Thymus (tissue), 11 donors: ENCODE measurements around the gene DNTT. TPM values are rescaled to one million over a fixed set of nuclear protein-coding genes. Genes with fewer than 3 reads are reported as not detected.

Experiments
- DNase-seq, 9 donors: peaks; one replicate each; pipeline ENCODE4 v3.0.0-alpha.2; 2013; ENCODE audit warnings: low spot score in 9 of 9, low read depth in 6 of 9, missing footprints in 1 of 9
- H3K27ac ChIP-seq, 2 donors: one replicate each; pipeline ENCODE4 v1.5.1; 2013; ENCODE audit warnings: control low read depth in 1 of 2, low read depth in 1 of 2, low read length in 1 of 2, mild to moderate bottlenecking in 1 of 2, moderate library complexity in 1 of 2
- H3K27me3 ChIP-seq, 2 donors: one replicate each; pipeline ENCODE4 v1.5.1; 2013; ENCODE audit warnings: low read length in 1 of 2; ENCODE audit not compliant: control insufficient read depth in 2 of 2, insufficient read depth in 1 of 2
- H3K36me3 ChIP-seq, 2 donors: one replicate each; pipeline ENCODE4 v1.5.1; 2013; ENCODE audit warnings: low read length in 1 of 2, mild to moderate bottlenecking in 1 of 2, moderate library complexity in 1 of 2; ENCODE audit not compliant: control insufficient read depth in 2 of 2, insufficient read depth in 2 of 2
- H3K4me1 ChIP-seq, 2 donors: one replicate each; pipeline ENCODE4 v1.5.1; 2013; ENCODE audit warnings: low read length in 2 of 2; ENCODE audit not compliant: control insufficient read depth in 2 of 2, insufficient read depth in 2 of 2
- H3K4me3 ChIP-seq, 2 donors: one replicate each; pipeline ENCODE4 v1.5.1; 2013; ENCODE audit warnings: low read length in 2 of 2, control low read depth in 1 of 2, mild to moderate bottlenecking in 1 of 2
- H3K9me3 ChIP-seq, 2 donors: one replicate each; pipeline ENCODE4 v1.5.1; 2013; ENCODE audit warnings: low read length in 1 of 2, mild to moderate bottlenecking in 1 of 2; ENCODE audit not compliant: control insufficient read depth in 2 of 2, insufficient read depth in 1 of 2
- WGBS: extraction: QIAGEN DNeasy Blood & Tissue Kit; methylation state at CpG from one replicate; pipeline ENCODE4 v1.1.7; 2013; 5-methylcytosine and 5-hydroxymethylcytosine counted together
- polyA plus RNA-seq: library from polyadenylated mRNA; stranded (reverse); fragments of 200-250 nt; gene quantifications from one replicate; pipeline ENCODE4 v1.2.3, GENCODE V29; 2013
- total RNA-seq: library from RNA; stranded (reverse); fragments of 120-200 nt; gene quantifications from one replicate; pipeline ENCODE4 v1.2.4, GENCODE V29; 2013
- donor health status: healthy.

DNTT gene
- total and polyA plus RNA-seq, 2 donors = 38.4 to 38.7 TPM

DNA sequence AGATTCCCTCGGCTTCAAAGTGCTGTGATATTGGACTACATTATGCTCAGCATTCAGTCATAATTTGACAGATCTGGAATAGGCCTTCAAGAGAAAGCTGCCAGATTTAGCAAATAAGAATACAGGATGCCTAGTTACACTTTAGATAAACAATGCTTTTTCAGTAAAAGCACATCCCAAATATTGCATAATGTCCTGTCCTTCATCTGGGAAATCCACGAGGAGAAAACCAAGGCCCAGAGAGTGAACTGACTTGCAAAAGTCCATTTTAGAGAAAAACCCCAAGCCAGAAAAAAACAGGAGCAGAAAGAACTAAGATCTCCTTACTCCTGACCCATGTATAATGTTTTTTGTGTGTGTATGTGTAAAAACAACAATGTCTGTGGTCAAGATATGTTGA is 20.9 kb upstream of the DNTT start:
- H3K9me3 ChIP-seq = no peaks in the 10 kb centered on the region
- H3K27ac ChIP-seq = no peak overlapping the region
- H3K4me1 ChIP-seq = peaks cover 10 to 15% of the 10 kb centered on the region in 2 donors
- no peaks in the 10 kb centered on the region for H3K27me3 ChIP-seq
- WGBS = 88% methylated on average over 2 of the region's 2 CpGs
- no peak for DNase-seq
- no peaks in the 10 kb centered on the region for H3K36me3 ChIP-seq
- H3K4me3 ChIP-seq = no peak overlapping the region

- WGBS = 76% methylated on average over 6 of the region's 6 CpGs
- Histone ChIP-seq H3K4me1 (peaks cover 10 to 15% of the 10 kb centered on the region in 2 donors), H3K4me3 (no peak overlapping the region), H3K9me3 (no peaks in the 10 kb centered on the region), H3K36me3 (no peaks in the 10 kb centered on the region), H3K27ac (no peak overlapping the region), H3K27me3 (no peaks in the 10 kb centered on the region)
- DNase-seq = no peak
These were observed 20.5 kb upstream of the DNTT start for GRCh38 chr10:96283756-96284155.

DNA sequence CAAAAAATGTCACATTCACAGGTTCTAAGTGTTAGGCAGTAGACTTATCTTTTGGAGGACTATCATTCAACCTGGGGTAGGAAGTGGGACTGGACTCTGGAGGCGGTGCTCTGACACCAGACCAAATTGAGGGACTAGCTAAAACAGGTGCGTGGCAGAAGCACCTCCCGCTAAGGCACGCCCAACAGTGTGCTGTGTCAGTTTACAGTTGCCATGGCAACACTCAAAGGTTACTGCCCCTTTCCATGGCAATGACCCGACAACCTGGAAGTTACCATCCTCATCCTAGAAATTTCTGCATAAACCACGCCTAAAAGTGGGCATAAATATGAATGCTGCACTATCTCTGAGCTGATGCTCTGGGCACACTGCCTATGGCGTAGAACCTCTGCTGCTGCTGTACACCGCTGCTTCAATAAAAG is 18.9 kb upstream of the DNTT start:
- Histone ChIP-seq H3K9me3 (no peaks in the 10 kb centered on the region), H3K27ac (no peak overlapping the region), H3K4me3 (no peak overlapping the region), H3K4me1 (peaks cover 11 to 19% of the 10 kb centered on the region in 2 donors), H3K27me3 (no peaks in the 10 kb centered on the region), H3K36me3 (no peaks in the 10 kb centered on the region)
- WGBS = 98% methylated on average over 8 of the region's 8 CpGs
- DNase-seq = no peak

DNA sequence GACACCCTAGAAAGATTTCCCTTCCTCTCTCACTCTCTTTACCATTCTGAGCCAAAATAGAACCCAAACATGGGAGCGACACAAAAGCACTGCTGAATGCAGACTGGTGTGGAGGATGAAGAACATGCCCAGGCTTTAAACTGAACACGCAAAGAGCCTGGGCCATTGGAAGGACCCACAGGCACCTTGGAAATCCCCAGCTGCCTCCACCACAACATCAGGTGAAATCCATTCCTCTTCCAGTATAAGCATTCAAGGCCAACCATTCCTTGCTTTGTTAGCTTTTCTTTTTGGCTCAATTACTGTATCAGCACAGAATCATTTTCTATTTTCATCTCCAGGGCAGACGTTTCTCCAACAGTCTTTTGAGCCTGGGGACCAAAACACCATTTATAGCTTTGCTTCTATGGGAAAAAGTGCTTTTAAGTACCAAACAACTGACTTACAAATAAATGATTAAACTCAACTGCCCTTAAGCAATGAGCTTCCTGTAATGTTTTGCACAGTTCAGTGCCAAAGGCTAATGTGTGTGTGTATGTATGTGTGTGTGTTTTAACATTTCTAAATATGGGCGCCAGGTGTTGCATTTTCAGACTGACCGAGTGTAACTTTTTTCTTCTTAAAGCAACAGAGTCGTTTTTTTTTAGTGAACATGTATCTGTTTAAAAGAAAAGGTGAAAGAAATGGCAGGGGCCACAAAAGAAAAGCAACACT is 16.7 kb upstream of the DNTT start:
- Histone ChIP-seq H3K4me1 (peaks cover 15 to 24% of the 10 kb centered on the region in 2 donors), H3K9me3 (no peaks in the 10 kb centered on the region), H3K27ac (peak overlapping the region; percentile 44 to 76), H3K27me3 (no peaks in the 10 kb centered on the region), H3K4me3 (no peak overlapping the region), H3K36me3 (no peaks in the 10 kb centered on the region)
- peak in 3 of 9 donors; percentile 35 to 73 (median 44) for DNase-seq
- 27% methylated on average over 6 of the region's 6 CpGs for WGBS

DNA sequence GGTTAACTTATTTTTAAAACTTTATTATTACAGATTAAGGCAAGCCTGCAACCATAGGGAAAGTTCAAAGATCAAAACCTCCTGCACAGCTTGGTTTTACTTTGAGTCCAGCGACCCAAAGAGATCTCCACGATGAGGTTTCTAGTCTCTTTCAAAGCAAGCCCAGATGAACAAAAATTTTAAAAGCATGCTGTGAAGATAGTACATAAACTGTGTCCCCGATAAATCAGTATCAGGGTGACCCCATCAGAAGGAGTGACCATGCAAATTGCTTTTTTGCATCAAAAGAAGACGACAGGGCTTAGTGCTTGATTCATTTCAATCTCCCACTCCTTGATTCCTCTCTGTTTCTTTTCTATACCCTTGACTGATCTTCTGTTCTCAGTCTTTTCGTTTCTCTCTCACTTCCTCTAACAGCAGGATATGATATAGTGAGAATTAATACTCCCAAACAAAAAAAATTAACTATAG is 16.0 kb upstream of the DNTT start:
- Histone ChIP-seq H3K36me3 (no peaks in the 10 kb centered on the region), H3K4me3 (peak overlapping the region in 1 of 2 donors; percentile 22), H3K27ac (peak overlapping the region; percentile 49 to 76), H3K9me3 (no peaks in the 10 kb centered on the region), H3K27me3 (no peaks in the 10 kb centered on the region), H3K4me1 (peaks cover 15 to 29% of the 10 kb centered on the region in 2 donors)
- WGBS = 21% methylated on average over 5 of the region's 5 CpGs
- DNase-seq = no peak

- Histone ChIP-seq H3K27ac (no peak overlapping the region), H3K9me3 (no peaks in the 10 kb centered on the region), H3K4me1 (peaks cover 25 to 39% of the 10 kb centered on the region in 2 donors), H3K27me3 (no peaks in the 10 kb centered on the region), H3K36me3 (no peaks in the 10 kb centered on the region), H3K4me3 (no peak overlapping the region)
- 94% methylated on average over 9 of the region's 9 CpGs for WGBS
- no peak for DNase-seq
These were observed 14.9 kb upstream of the DNTT start for GRCh38 chr10:96289218-96289910.

GRCh38 chr10:96290368-96291133 is 13.7 kb upstream of the DNTT start:
- 55% methylated on average over 4 of the region's 4 CpGs for WGBS
- Histone ChIP-seq H3K4me3 (no peak overlapping the region), H3K4me1 (peaks cover 34 to 49% of the 10 kb centered on the region in 2 donors), H3K27me3 (no peaks in the 10 kb centered on the region), H3K36me3 (no peaks in the 10 kb centered on the region), H3K9me3 (no peaks in the 10 kb centered on the region), H3K27ac (no peak overlapping the region)
- DNase-seq = no peak

DNA sequence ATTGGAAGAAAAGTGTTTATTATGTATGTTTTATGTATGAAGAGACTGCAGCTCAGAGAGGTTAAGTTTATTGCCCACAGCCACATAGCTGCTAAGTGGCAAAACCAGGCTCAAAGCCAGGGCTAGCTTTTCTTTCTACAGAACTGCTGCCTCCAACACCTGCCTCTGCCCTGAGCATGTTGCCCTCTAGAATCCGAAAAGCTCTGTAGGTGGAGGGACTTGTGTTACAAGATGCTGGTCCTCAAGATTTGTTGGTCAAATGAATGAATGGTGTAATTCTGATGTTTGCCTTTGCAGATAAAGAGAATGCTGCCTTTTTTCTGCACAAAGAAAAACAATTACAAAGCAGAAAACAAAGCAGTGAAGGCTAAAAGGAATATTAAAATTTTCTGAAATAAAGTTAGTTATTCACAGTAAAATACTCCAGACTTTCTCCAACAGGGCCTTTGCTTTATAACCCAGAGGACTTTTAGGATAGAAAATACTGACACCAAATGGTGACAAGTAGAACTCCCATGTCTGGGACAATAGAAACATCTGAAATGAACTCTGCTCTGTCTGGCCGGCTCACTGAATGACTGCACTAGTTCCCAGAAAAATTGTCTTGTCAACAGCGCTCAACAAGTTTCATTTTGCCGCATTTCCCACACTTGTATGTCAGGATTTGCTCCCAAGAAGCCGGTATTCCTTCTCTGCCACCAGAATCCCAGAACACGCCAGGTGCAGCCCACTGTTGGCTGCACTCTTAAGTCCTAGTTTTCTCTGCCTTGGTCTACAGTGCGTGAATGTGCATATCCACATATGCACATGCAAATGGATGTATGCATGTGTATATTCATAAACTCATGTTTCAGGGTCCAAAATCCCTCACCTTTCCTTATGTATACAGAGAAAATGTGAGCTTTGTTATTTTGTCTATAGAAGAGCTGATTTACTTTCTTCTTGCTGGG is 11.0 kb upstream of the DNTT start:
- peak in 3 of 9 donors; percentile 38 to 76 (median 44) for DNase-seq
- peaks cover 42 to 59% of the 10 kb centered on the region in 2 donors for H3K4me1 ChIP-seq

More for the DNA sequence above, 11.0 kb upstream of the DNTT start:
- Histone ChIP-seq H3K27me3 (no peaks in the 10 kb centered on the region), H3K4me3 (peak overlapping the region in 1 of 2 donors; percentile 7), H3K36me3 (no peaks in the 10 kb centered on the region), H3K9me3 (peaks cover 0 to 3% of the 10 kb centered on the region in 2 donors), H3K27ac (peak overlapping the region; percentile 33 to 41)
- WGBS = 49% methylated on average over 7 of the region's 7 CpGs
